Mucosa of descending colon (tissue), 3 donors: ENCODE results near the gene SALL4. TPM values are rescaled to one million over a fixed set of nuclear protein-coding genes. Genes with fewer than 3 reads are reported as not detected.
A peak's percentile ranks its signal among the peaks of the same experiment; 100 is the strongest.

Experiments
- ATAC-seq: fragments of 200-7000 bp; cut with Tn5 transposase; one replicate; pipeline ENCODE4 v1.9.1; 2020; ENCODE audit warnings: mild to moderate bottlenecking, moderate library complexity
- DNase-seq, 3 donors: peaks; one replicate each; pipeline ENCODE4 v3.0.0-alpha.2; 2020
- H3K36me3 ChIP-seq: fragments of 200-600 bp; one replicate; pipeline ENCODE4 v1.8.0; 2021; ENCODE audit warnings: low read depth, mild to moderate bottlenecking
- H3K4me1 ChIP-seq: fragments of 200-600 bp; one replicate; pipeline ENCODE4 v1.8.0; 2021; ENCODE audit warnings: low read depth, mild to moderate bottlenecking
- H3K4me3 ChIP-seq: fragments of 200-600 bp; one replicate; pipeline ENCODE4 v1.8.0; 2021; ENCODE audit warnings: mild to moderate bottlenecking
- H3K9me3 ChIP-seq: fragments of 200-600 bp; one replicate; pipeline ENCODE4 v1.8.0; 2021; ENCODE audit warnings: mild to moderate bottlenecking
- intact Hi-C, 2 donors: fragments of 100-400 bp; cut with DNase I in 1 of 2; cut with micrococcal nuclease in 1 of 2; formaldehyde crosslinking; loops; one replicate each; pipeline versions ENCODE4 v1.11.0 to v1.11.1; 2022; cut with DNase I, micrococcal nuclease
- total RNA-seq, 3 donors: library from RNA; stranded (reverse); fragmentation: NEBNext Ultra II Directional in 2 of 3; extraction: Animal tissue kit (Norgen Biotek cat#: 25700) in 2 of 3; gene quantifications; one replicate each; pipeline versions ENCODE4 v1.2.1 to v1.2.4, GENCODE V29; 2021 to 2023
- TF ChIP-seq, protein P1 (sequence below): fragments of 200-600 bp; IDR thresholded peaks from one replicate; pipeline ENCODE4 v1.8.0; 2022; ENCODE audit warnings: antibody characterized with exemption, mild to moderate bottlenecking
- donor health status: DM: no; HTN: no; CAD: no; lungs with moderate emphysema.
- donor health status: DM: no; HTN: no; CAD: no.
- donor health status: DM: no; HTN: yes; CAD: no.

The SALL4 gene
- total RNA-seq, 3 donors from 2014 or later: 0.05 to 0.41 TPM; not detected in 1

DNA sequence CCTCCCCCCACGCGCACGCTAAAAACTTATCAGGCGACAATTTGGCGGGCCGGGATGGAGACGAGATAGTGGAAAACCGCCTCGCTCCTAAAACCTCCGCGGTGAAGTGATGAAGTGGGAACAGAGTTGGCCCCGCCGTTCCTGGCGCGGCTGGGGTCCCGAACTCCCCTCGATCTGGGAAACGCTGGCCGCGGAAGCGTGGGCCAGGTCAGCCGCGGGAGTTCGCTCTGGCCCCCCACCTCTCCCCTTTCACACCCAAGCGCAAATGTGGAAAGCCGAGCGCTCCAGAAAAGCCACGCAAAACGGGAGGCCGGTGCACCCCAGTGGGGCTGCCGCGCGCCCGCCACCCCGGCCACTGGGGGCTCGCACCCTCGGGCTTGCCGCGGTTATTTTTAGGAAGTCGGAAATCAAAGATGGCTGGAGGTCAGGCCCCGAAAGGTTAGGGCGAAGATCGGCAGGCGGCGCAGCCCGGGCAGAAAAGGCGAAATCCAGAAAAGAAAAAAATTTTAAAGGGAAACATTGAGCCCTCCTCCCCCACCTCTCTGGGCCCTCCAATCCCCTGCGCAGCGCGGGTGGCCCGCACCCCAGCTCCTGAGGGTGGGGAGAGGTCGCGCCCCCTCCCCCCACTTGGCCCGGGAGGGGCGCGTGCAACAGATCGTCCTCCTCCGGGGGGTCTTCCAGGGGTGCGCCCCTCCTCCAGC, 1.0 kb downstream of the SALL4 start:
- no peak for DNase-seq
- no peaks in the 10 kb centered on the region for H3K36me3 ChIP-seq
- ATAC-seq: no peak
- TF ChIP-seq, protein P1, sequence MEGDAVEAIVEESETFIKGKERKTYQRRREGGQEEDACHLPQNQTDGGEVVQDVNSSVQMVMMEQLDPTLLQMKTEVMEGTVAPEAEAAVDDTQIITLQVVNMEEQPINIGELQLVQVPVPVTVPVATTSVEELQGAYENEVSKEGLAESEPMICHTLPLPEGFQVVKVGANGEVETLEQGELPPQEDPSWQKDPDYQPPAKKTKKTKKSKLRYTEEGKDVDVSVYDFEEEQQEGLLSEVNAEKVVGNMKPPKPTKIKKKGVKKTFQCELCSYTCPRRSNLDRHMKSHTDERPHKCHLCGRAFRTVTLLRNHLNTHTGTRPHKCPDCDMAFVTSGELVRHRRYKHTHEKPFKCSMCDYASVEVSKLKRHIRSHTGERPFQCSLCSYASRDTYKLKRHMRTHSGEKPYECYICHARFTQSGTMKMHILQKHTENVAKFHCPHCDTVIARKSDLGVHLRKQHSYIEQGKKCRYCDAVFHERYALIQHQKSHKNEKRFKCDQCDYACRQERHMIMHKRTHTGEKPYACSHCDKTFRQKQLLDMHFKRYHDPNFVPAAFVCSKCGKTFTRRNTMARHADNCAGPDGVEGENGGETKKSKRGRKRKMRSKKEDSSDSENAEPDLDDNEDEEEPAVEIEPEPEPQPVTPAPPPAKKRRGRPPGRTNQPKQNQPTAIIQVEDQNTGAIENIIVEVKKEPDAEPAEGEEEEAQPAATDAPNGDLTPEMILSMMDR: no peak
- no peaks in the 10 kb centered on the region for H3K9me3 ChIP-seq
- H3K4me1 ChIP-seq: peaks cover 10% of the 10 kb centered on the region
- no peak overlapping the region for H3K4me3 ChIP-seq
- intact Hi-C loops: loop anchor here in 1 of 2 donors (10.0 kb wide), 1 partner anchor 426 kb away; no protein-coding TSS in a partner anchor

DNA sequence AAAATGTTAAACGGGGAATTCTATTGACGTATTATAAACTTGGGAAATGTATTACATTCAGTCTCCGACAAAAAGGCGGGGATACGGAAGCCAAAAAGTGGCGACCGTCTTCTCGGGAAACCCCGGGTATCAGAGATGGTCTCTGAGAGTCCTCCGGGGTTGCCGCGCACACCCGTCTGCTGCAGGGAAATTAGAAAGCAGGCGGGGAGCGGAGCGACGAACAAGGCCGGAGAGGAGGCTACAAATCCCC, 1.5 kb downstream of the SALL4 start:
- intact Hi-C loops: loop anchor here in 1 of 2 donors (10.0 kb wide), 1 partner anchor 426 kb away; no protein-coding TSS in a partner anchor
- DNase-seq (no peak), ATAC-seq (peak; percentile 32)

DNA sequence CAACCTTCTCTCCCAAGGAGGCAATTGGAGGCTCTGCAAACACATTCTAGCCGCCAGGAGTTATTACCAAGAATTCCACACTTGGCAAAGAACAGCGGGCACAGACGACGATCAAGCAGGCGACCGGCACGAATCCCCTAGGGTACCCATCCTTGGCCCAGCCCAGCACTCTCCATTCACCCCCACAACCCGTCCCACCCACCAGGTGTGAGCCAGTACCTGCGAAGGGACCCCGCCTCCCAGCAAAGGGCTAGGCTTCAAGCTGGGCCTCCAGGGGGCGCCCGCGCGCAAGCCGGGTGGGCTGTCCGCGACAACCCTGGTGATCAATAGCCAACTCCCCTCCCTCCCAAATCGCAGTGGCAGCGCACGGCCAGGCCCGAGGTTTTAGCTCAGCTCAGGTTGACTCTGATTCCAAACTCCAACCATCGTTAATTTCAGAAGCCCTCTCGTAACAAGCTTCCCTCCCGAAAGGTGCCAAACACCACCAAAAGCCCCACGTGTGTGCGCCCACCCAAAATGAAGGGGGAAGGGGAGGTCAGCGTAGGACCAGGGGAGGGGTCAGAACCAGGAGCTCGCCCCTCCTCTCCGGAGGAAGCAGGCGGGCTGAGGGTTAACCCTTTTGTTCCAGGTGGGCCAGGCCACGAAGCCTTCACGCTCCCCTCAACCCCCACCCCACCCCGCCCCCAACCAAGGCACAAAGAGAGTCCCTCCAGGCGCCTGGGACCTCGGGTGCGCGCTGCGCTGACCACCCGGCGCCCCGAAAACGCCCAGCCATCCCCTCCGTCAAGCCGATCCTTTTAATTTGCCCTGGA, 2.1 kb downstream of the SALL4 start:
- peak; percentile 63 to 80 (median 74) for DNase-seq
- Histone ChIP-seq H3K9me3 (no peaks in the 10 kb centered on the region), H3K4me3 (no peak overlapping the region), H3K36me3 (no peaks in the 10 kb centered on the region), H3K4me1 (peaks cover 10% of the 10 kb centered on the region)
- intact Hi-C loops: loop anchor here in 1 of 2 donors (10.0 kb wide), 1 partner anchor 425 kb away; no protein-coding TSS in a partner anchor
- ATAC-seq: peak; percentile 88
- TF ChIP-seq, protein P1: peak; percentile 81

More for the DNA sequence above, 1.5 kb downstream of the SALL4 start:
- Histone ChIP-seq H3K4me3 (no peak overlapping the region), H3K36me3 (no peaks in the 10 kb centered on the region), H3K4me1 (peaks cover 10% of the 10 kb centered on the region), H3K9me3 (no peaks in the 10 kb centered on the region)
- TF ChIP-seq, protein P1: no peak

DNA sequence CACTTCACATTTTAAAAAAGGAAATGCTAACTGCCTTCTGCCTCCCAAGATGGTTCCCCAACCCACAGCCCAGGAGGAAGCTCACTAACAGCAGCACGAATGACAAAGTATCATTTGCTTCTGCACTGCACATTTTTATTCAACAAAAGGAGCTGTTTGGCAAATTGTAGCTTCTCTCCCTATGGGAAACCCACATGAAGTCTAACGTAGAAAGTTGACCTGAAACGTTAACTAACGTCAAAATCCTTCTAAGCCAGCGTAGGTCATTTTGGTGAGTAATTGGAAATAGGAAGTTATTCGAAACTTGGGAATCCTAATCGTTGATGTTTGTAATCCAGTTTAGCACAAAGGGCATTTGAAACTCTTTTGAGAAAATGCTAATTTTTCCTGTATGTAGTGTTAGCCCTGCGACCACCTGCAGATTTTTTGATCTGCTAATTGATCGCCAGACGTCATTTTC, 2.9 kb downstream of the SALL4 start:
- no peaks in the 10 kb centered on the region for H3K36me3 ChIP-seq
- TF ChIP-seq, protein P1: no peak
- no peaks in the 10 kb centered on the region for H3K9me3 ChIP-seq
- DNase-seq (no peak), ATAC-seq (no peak)
- no peak overlapping the region for H3K4me3 ChIP-seq
- intact Hi-C loops: no loop called here
- H3K4me1 ChIP-seq: peaks cover 10% of the 10 kb centered on the region

DNA sequence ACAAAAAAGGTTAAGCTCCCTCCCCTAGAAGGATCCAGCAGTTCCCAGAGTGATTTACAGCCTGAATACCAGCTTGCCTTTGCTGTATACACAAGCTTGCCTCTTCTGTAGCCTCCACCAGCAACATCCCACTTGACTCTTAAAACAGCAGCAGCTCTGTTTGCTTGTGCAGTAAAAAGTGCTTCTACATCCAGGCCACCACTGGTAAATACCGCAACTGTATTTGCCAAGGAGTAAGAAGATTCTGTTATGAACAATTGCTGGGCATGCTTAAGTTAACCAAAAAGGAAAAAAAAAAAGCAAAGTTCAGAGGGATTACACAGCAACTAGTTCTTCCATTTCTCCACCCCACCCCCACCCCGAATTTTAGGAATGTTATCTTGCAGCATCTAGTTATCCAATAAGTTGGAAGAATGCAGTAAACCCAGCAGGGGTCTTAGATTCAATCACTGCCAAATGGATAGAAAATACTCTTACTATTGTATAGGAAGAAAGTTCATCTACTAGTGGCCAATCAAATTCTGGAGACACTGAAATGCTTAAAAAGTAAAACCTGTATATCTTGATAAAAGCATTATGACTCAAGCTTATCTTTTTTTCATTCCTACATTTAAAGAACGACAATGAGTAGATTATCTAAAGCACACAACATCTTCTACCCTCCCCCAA, 4.8 kb downstream of the SALL4 start:
- Histone ChIP-seq H3K4me3 (no peak overlapping the region), H3K36me3 (no peaks in the 10 kb centered on the region)
- ATAC-seq: no peak

More for the DNA sequence above, 4.8 kb downstream of the SALL4 start:
- intact Hi-C loops: no loop called here
- TF ChIP-seq, protein P1: no peak
- Histone ChIP-seq H3K4me1 (peaks cover 10% of the 10 kb centered on the region), H3K9me3 (no peaks in the 10 kb centered on the region)
- no peak for DNase-seq
